Ovary (tissue), 9 donors: Measurements from ENCODE around the gene STAT4. TPM values are rescaled to one million over a fixed set of nuclear protein-coding genes. Genes with fewer than 3 reads are reported as not detected.

Experiments used
- DNase-seq, 5 donors: peaks; one replicate each; pipeline ENCODE4 v3.0.0-alpha.2; 2019 to 2020
- H3K27ac ChIP-seq, 2 donors: fragments of 200-600 bp; one replicate each; pipeline versions ENCODE4 v1.5.1 to v1.8.0; 2019 to 2022
- H3K27me3 ChIP-seq: fragments of 200-600 bp; one replicate; pipeline ENCODE4 v1.8.0; 2022
- H3K36me3 ChIP-seq: fragments of 200-600 bp; sonication (generic); one replicate; pipeline ENCODE4 v1.5.1; 2019
- H3K4me1 ChIP-seq: one replicate; pipeline ENCODE4 v1.8.1; 2013; ENCODE audit warnings: mild to moderate bottlenecking, moderate library complexity; ENCODE audit not compliant: insufficient read depth
- H3K4me3 ChIP-seq: fragments of 200-600 bp; sonication (generic); one replicate; pipeline ENCODE4 v1.5.1; 2017
- H3K9me3 ChIP-seq, 2 donors: fragments of 200-600 bp in 1 of 2; sonication (generic) in 1 of 2; one replicate each; pipeline versions ENCODE4 v1.5.1 to v1.8.1; 2013 to 2019; ENCODE audit warnings: mild to moderate bottlenecking in 1 of 2, moderate library complexity in 1 of 2
- CTCF ChIP-seq, 3 donors: fragments of 450-650 bp in 2 of 3; fragments of 200-600 bp in 1 of 3; IDR thresholded peaks; one replicate each; pipeline versions ENCODE4 v1.5.1 to v1.8.0; 2016 to 2022; ENCODE audit warnings: antibody characterized with exemption in 3 of 3, mild to moderate bottlenecking in 1 of 3
- EP300 ChIP-seq: sonication (generic); formaldehyde crosslinking; IDR thresholded peaks from one replicate; pipeline ENCODE4 v1.6.1; 2017; ENCODE audit warnings: antibody characterized with exemption
- POLR2A ChIP-seq: fragments of 450-650 bp; IDR thresholded peaks from one replicate; pipeline ENCODE4 v1.6.1; 2017; ENCODE audit warnings: antibody characterized with exemption, mild to moderate bottlenecking, moderate library complexity
- WGBS, 3 donors: extraction: QIAGEN DNeasy Blood & Tissue Kit in 1 of 3; methylation state at CpG; one replicate each; pipeline versions ENCODE4 v1.1.5 to v1.1.7; 2013 to 2017; 5-methylcytosine and 5-hydroxymethylcytosine counted together
- intact Hi-C, 4 donors: fragments of 100-400 bp; cut with DNase I; formaldehyde crosslinking; loops; one replicate each; pipeline versions ENCODE4 v1.11.0 to v1.15.1; 2022 to 2023
- polyA plus RNA-seq, 2 donors: library from polyadenylated mRNA; stranded (reverse); fragments of 200-250 nt in 1 of 2; fragments of 350-450 nt in 1 of 2; fragmentation: Illumina TruSeq in 1 of 2; extraction: RNeasy Lipid Tissue Mini Kit (QIAGEN cat#74804) in 1 of 2; gene quantifications; one replicate each; pipeline ENCODE4 v1.2.3, GENCODE V29; 2013 to 2014
- total RNA-seq, 7 donors: library from RNA; depleted of rRNA in 2 of 7; stranded (reverse); fragments of >200 nt in 2 of 7; fragmentation: NEBNext Ultra II Directional in 3 of 7; extraction: Animal tissue kit (Norgen Biotek cat#: 25700) in 3 of 7; gene quantifications; one replicate each; pipeline versions ENCODE4 v1.1.0 to v1.2.4, GENCODE V29; 2016 to 2023
- donor health status: DM: no; HTN: no; CAD: no; lungs with moderate emphysema.
- donor health status: DM: no; HTN: no; CAD: no.
- donor health status: Bipolar disorder and iron deficiency.
- donor health status: DM: yes; HTN: yes; CAD: no.
- donor health status: DM: no; HTN: no; CAD: no.
- donor health status: DM: yes; HTN: yes; CAD: no.

Gene STAT4
- total and polyA plus RNA-seq, 9 donors, result 0.52 to 3.6 (median 1.5) TPM

DNA sequence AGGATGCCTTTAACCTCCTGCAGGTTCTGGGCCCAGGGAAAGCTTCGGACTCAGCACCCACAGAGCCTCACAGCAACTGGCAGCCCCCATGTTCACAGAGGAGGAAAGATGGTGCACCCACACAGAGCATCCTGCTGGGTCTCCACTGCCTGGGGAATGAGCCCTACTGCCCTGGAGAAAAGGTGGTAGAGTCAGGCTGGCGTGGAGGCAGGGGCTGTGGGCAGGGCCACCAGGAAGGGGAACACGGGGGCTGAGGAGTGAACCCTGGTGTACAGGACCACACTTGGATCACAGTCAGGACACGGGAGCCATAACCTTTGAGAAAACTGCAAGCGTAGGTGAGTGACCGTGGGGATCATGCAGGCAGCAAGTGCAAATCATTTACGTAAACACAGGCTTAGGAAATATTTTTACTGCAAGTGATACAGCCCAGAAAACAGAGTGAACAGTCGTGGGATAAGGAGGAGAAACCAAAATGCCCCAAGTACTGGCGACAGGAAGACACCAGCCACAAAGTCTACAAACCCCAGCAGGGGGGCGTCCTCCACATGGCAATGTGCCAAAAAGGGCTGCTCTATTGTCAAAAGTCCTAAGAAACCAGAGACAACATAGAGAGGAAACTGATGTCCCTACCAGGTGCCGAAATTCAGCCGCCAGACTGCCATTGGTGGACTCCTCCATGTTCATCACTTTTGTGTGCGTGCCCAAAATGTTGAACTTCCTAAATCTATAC lies 164.4 kb downstream of the STAT4 start:
- Histone ChIP-seq H3K27me3 (no peaks in the 10 kb centered on the region), H3K27ac (no peak overlapping the region), H3K36me3 (no peaks in the 10 kb centered on the region), H3K4me1 (no peaks in the 10 kb centered on the region), H3K9me3 (no peaks in the 10 kb centered on the region), H3K4me3 (no peak overlapping the region)
- TF ChIP-seq POLR2A (no peak), EP300 (no peak), CTCF (IDR thresholded peaks at IDR 0.05) (no peak)
- WGBS, 3 donors, result 88 to 92% (median 90%) methylated on average over 13 of the region's 13 CpGs
- DNase-seq, result no peak
- intact Hi-C loops, result no loop called here

GRCh38 chr2:190984595-190984994 lies 166.2 kb downstream of the STAT4 start:
- H3K27me3 ChIP-seq, result no peaks in the 10 kb centered on the region
- TF ChIP-seq CTCF (IDR thresholded peaks at IDR 0.05) (no peak), EP300 (no peak), POLR2A (no peak)
- 83 to 86% (median 84%) methylated on average over 5 of the region's 5 CpGs for WGBS, 3 donors
- intact Hi-C loops, result no loop called here
- H3K4me1 ChIP-seq, result no peaks in the 10 kb centered on the region
- no peaks in the 10 kb centered on the region for H3K36me3 ChIP-seq
- H3K27ac ChIP-seq, result no peak overlapping the region
- H3K4me3 ChIP-seq, result no peak overlapping the region
- DNase-seq, result no peak
- no peaks in the 10 kb centered on the region for H3K9me3 ChIP-seq

DNA sequence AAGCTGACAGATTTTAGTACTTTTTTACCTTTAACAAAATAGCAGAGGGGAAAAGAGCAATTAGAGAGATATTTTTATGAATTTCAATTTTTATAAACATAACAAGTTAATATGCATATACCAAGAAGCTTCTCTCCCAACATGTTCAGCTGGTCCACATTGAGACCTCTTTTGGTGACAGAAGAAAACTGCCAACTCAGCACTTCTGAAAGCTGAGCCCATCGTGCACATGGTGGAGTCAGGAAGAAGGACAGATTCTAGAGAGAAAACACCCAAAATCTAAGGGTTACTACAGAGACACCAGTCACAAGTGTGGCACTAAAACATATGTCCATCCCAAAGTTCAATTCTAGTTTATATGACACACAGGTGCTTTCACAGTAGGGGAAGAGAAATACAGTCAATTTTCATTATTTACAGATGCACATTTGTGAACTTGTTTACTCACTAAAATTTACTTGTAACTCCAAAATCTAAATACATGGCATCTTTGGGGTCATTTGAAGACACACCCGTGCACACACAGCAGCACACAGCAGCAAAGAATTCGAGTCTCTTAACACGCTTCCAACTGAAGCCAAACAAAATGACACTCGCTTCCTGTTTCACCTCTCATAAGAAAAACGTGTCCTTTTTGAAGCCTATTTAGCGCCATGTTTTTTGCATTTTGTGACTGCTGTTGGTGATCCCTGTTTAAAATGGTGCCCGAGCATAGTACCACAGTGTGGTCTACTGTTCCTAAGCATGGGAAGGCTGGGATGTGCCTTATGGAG lies 168.3 kb downstream of the STAT4 start:
- intact Hi-C loops, result no loop called here
- H3K36me3 ChIP-seq, result no peaks in the 10 kb centered on the region
- H3K4me3 ChIP-seq, result no peak overlapping the region
- no peak for DNase-seq
- TF ChIP-seq CTCF (IDR thresholded peaks at IDR 0.05) (no peak), EP300 (no peak), POLR2A (no peak)
- no peaks in the 10 kb centered on the region for H3K4me1 ChIP-seq
- no peak overlapping the region for H3K27ac ChIP-seq
- 91 to 95% (median 92%) methylated on average over 8 of the region's 8 CpGs for WGBS, 3 donors
- H3K27me3 ChIP-seq, result no peaks in the 10 kb centered on the region
- no peaks in the 10 kb centered on the region for H3K9me3 ChIP-seq

GRCh38 chr2:190981733-190982132 lies 169.1 kb downstream of the STAT4 start:
- Histone ChIP-seq H3K27me3 (no peaks in the 10 kb centered on the region), H3K36me3 (no peaks in the 10 kb centered on the region), H3K4me1 (no peaks in the 10 kb centered on the region), H3K9me3 (no peaks in the 10 kb centered on the region), H3K4me3 (no peak overlapping the region), H3K27ac (no peak overlapping the region)
- DNase-seq, result no peak
- intact Hi-C loops, result no loop called here
- WGBS, 3 donors, result 96 to 100% (median 97%) methylated on average over 1 of the region's 1 CpG
- TF ChIP-seq EP300 (no peak), POLR2A (no peak), CTCF (IDR thresholded peaks at IDR 0.05) (no peak)
